Neural cell (in vitro differentiated cells): Measurements from ENCODE around the gene AZU1. TPM values are rescaled to one million over a fixed set of nuclear protein-coding genes. Genes with fewer than 3 reads are reported as not detected.

Experiments
- H2AFZ ChIP-seq: fragments of 200-600, 300-800 bp; sonication (generic), shearing (Covaris generic); 2 replicates; pipeline ENCODE4 v1.6.0; 2014; ENCODE audit warnings: low read depth, mild to moderate bottlenecking, antibody characterized with exemption, low read length, moderate library complexity
- H3F3A ChIP-seq: fragments of 200-600 bp; shearing (Covaris generic); 2 replicates; pipeline ENCODE4 v1.6.1; 2016; ENCODE audit warnings: mild to moderate bottlenecking, moderate library complexity, mixed read lengths, antibody characterized with exemption, low read length; ENCODE audit not compliant: insufficient read depth, poor library complexity, severe bottlenecking
- H3K27ac ChIP-seq: fragments of 200-600, 300-800 bp; sonication (generic), shearing (Covaris generic); 2 replicates; pipeline ENCODE4 v1.5.1; 2014; ENCODE audit warnings: mild to moderate bottlenecking, low read length, moderate library complexity
- H3K27me3 ChIP-seq: fragments of 300-800, 200-600 bp; sonication (generic), shearing (Covaris generic); 2 replicates; pipeline ENCODE4 v1.6.0; 2014; ENCODE audit warnings: mild to moderate bottlenecking, low read depth, low read length, moderate library complexity; ENCODE audit not compliant: insufficient read depth
- H3K36me3 ChIP-seq: fragments of 300-800, 200-600 bp; sonication (generic), shearing (Covaris generic); 2 replicates; pipeline ENCODE4 v1.5.1; 2014; ENCODE audit warnings: mild to moderate bottlenecking, antibody characterized with exemption, low read length, moderate library complexity; ENCODE audit not compliant: insufficient read depth
- H3K4me2 ChIP-seq: fragments of 300-800, 200-600 bp; sonication (generic), shearing (Covaris generic); 2 replicates; pipeline ENCODE4 v1.6.0; 2014; ENCODE audit warnings: mild to moderate bottlenecking, low read length
- H3K4me3 ChIP-seq: fragments of 300-800, 200-600 bp; sonication (generic), shearing (Covaris generic); 2 replicates; pipeline ENCODE4 v1.5.1; 2014; ENCODE audit warnings: mild to moderate bottlenecking, low read length, moderate library complexity
- H3K79me2 ChIP-seq: fragments of 200-600 bp; shearing (Covaris generic); replicated peaks from 2 replicates; pipeline ENCODE4 v1.6.0; 2014; ENCODE audit warnings: mild to moderate bottlenecking, low read length, moderate library complexity; ENCODE audit not compliant: insufficient read depth
- H3K9ac ChIP-seq: fragments of 300-800, 200-600 bp; sonication (generic), shearing (Covaris generic); 2 replicates; pipeline ENCODE4 v1.6.1; 2016; ENCODE audit warnings: mild to moderate bottlenecking, low read length, mixed read lengths
- H3K9me2 ChIP-seq: fragments of 200-600 bp; shearing (Covaris generic); 2 replicates; pipeline ENCODE4 v1.6.1; 2016; ENCODE audit warnings: mild to moderate bottlenecking, low read length, mixed read lengths; ENCODE audit not compliant: insufficient read depth
- H3K9me3 ChIP-seq: fragments of 200-600, 300-800 bp; sonication (generic), shearing (Covaris generic); 2 replicates; pipeline ENCODE4 v1.6.1; 2016; ENCODE audit warnings: mild to moderate bottlenecking, mixed run types, low read length, moderate library complexity, mixed read lengths
- H4K20me1 ChIP-seq: fragments of 200-600 bp; shearing (Covaris generic); 2 replicates; pipeline ENCODE4 v1.6.1; 2016; ENCODE audit warnings: mild to moderate bottlenecking, mixed run types; ENCODE audit not compliant: insufficient read depth
- CTCF ChIP-seq: fragments of 450-650 bp; IDR thresholded peaks from 2 replicates; pipeline ENCODE4 v1.5.1; 2014; ENCODE audit warnings: antibody characterized with exemption, mild to moderate bottlenecking, moderate library complexity; ENCODE audit not compliant: poor library complexity, severe bottlenecking
- EP300 ChIP-seq: fragments of 450-650 bp; conservative IDR thresholded peaks from 2 replicates; pipeline ENCODE4 v1.6.1; 2014; ENCODE audit warnings: antibody characterized with exemption, mild to moderate bottlenecking, moderate library complexity; ENCODE audit not compliant: poor library complexity, severe bottlenecking
- EZH2 ChIP-seq: fragments of 200-600, 300-800 bp; shearing (Covaris generic), sonication (generic); IDR thresholded peaks from 2 replicates; pipeline ENCODE4 v1.6.1; 2014; ENCODE audit warnings: antibody characterized with exemption, low read length, borderline replicate concordance, mild to moderate bottlenecking; ENCODE audit not compliant: insufficient read depth, poor library complexity, severe bottlenecking
- MXI1 ChIP-seq: fragments of 450-650 bp; conservative IDR thresholded peaks from 2 replicates; pipeline ENCODE4 v1.6.1; 2014; ENCODE audit warnings: antibody characterized with exemption, mild to moderate bottlenecking; ENCODE audit not compliant: poor library complexity, severe bottlenecking
- POLR2AphosphoS5 ChIP-seq: IDR thresholded peaks from 2 replicates; pipeline ENCODE4 v1.6.1; 2012
- RAD21 ChIP-seq: fragments of 450-650 bp; conservative IDR thresholded peaks from 2 replicates; pipeline ENCODE4 v1.6.1; 2014; ENCODE audit warnings: antibody characterized with exemption, mild to moderate bottlenecking, moderate library complexity
- REST ChIP-seq: IDR thresholded peaks from 2 replicates; pipeline ENCODE4 v1.6.1; 2012; ENCODE audit warnings: borderline replicate concordance
- SMC3 ChIP-seq: fragments of 450-650 bp; conservative IDR thresholded peaks from 2 replicates; pipeline ENCODE4 v1.6.1; 2014; ENCODE audit warnings: antibody characterized with exemption, mild to moderate bottlenecking, moderate library complexity; ENCODE audit not compliant: poor library complexity
- TAF1 ChIP-seq: IDR thresholded peaks from 2 replicates; pipeline ENCODE4 v1.6.1; 2012; ENCODE audit warnings: low read depth
- polyA plus RNA-seq: library from polyadenylated mRNA; depleted of rRNA; stranded (reverse); fragments of >200 nt; gene quantifications from 2 replicates; pipeline ENCODE4 v1.2.3, GENCODE V29; 2014

The AZU1 gene
- polyA plus RNA-seq, 1 donor from 2014 or later, result 1.1 TPM

- H3K9ac ChIP-seq, result no peak overlapping the region
- H3K4me2 ChIP-seq, result no peak overlapping the region
- no peaks in the 10 kb centered on the region for H3F3A ChIP-seq
- no peak overlapping the region for H3K4me3 ChIP-seq
- no peaks in the 10 kb centered on the region for H3K36me3 ChIP-seq
- no peaks in the 10 kb centered on the region for H3K9me3 ChIP-seq
- no peaks in the 10 kb centered on the region for H3K27me3 ChIP-seq
- peaks cover 9% of the 10 kb centered on the region for H4K20me1 ChIP-seq
- H2AFZ ChIP-seq, result no peak overlapping the region
- H3K27ac ChIP-seq, result no peak overlapping the region
- H3K9me2 ChIP-seq, result no peaks in the 10 kb centered on the region
- TF ChIP-seq POLR2AphosphoS5 (no peak), CTCF (no peak), EP300 (no peak), SMC3 (no peak), RAD21 (no peak), REST (no peak), EZH2 (no peak), MXI1 (no peak), TAF1 (no peak)
- H3K79me2 ChIP-seq, result peaks cover 9% of the 10 kb centered on the region
These were observed 33.8 kb upstream of the AZU1 start for GRCh38 chr19:793806-794205.

- Histone ChIP-seq H3K4me3 (no peak overlapping the region), H3K36me3 (no peaks in the 10 kb centered on the region), H3K9me3 (no peaks in the 10 kb centered on the region), H4K20me1 (peaks cover 18% of the 10 kb centered on the region), H2AFZ (no peak overlapping the region), H3K79me2 (peaks cover 22% of the 10 kb centered on the region), H3K9me2 (no peaks in the 10 kb centered on the region), H3K4me2 (no peak overlapping the region), H3K27ac (no peak overlapping the region), H3K9ac (no peak overlapping the region), H3K27me3 (no peaks in the 10 kb centered on the region), H3F3A (no peaks in the 10 kb centered on the region)
- TF ChIP-seq MXI1 (no peak), TAF1 (no peak), RAD21 (no peak), CTCF (no peak)
These were observed 32.5 kb upstream of the AZU1 start for GRCh38 chr19:795073-795611.
